ENCODE results near the gene KDM1A. TPM values are rescaled to one million over a fixed set of nuclear protein-coding genes. Genes with fewer than 3 reads are reported as not detected.

Gene KDM1A
- total RNA-seq, 4 donors from 2014 or later = 45.5 to 49.2 (median 47.5) TPM

GRCh38 chr1:23065385-23065784 is 46.1 kb downstream of the KDM1A start:
- H3K4me1 ChIP-seq = no peaks in the 10 kb centered on the region
- H3K9me3 ChIP-seq = no peaks in the 10 kb centered on the region
- 90% methylated on average over 2 of the region's 2 CpGs for WGBS
- no peak for TF ChIP-seq POLR2AphosphoS5 (IDR thresholded peaks at IDR 0.05)
- no peak for TF ChIP-seq CTCF (IDR thresholded peaks at IDR 0.05)
- TF ChIP-seq EP300 (IDR thresholded peaks at IDR 0.05) = no peak
- no peak for TF ChIP-seq POLR2A (IDR thresholded peaks at IDR 0.05)
- H3K27me3 ChIP-seq = no peaks in the 10 kb centered on the region
- peaks cover 64% of the 10 kb centered on the region for H3K36me3 ChIP-seq
- no peak overlapping the region for H3K27ac ChIP-seq
- no peak for DNase-seq (ENCODE audit: low spot score in 2 of 2)
- no peak overlapping the region for H3K4me3 ChIP-seq

GRCh38 chr1:23066075-23066474 is 46.8 kb downstream of the KDM1A start:
- no peak overlapping the region for H3K27ac ChIP-seq
- TF ChIP-seq POLR2A (IDR thresholded peaks at IDR 0.05) (no peak), CTCF (IDR thresholded peaks at IDR 0.05) (no peak), POLR2AphosphoS5 (IDR thresholded peaks at IDR 0.05) (no peak), EP300 (IDR thresholded peaks at IDR 0.05) (no peak)
- WGBS = 88% methylated on average over 2 of the region's 2 CpGs
- no peaks in the 10 kb centered on the region for H3K27me3 ChIP-seq
- no peaks in the 10 kb centered on the region for H3K9me3 ChIP-seq
- H3K4me1 ChIP-seq = no peaks in the 10 kb centered on the region
- no peak overlapping the region for H3K4me3 ChIP-seq
- DNase-seq (ENCODE audit: low spot score in 2 of 2) = no peak
- peaks cover 64% of the 10 kb centered on the region for H3K36me3 ChIP-seq

GRCh38 chr1:23069149-23069548 is 49.9 kb downstream of the KDM1A start:
- no peaks in the 10 kb centered on the region for H3K27me3 ChIP-seq
- TF ChIP-seq EP300 (IDR thresholded peaks at IDR 0.05) (no peak), POLR2A (IDR thresholded peaks at IDR 0.05) (no peak), POLR2AphosphoS5 (IDR thresholded peaks at IDR 0.05) (no peak)
- H3K36me3 ChIP-seq = peaks cover 68% of the 10 kb centered on the region
- H3K27ac ChIP-seq = no peak overlapping the region
- no peak overlapping the region for H3K4me3 ChIP-seq
- no peak for DNase-seq (ENCODE audit: low spot score in 2 of 2)
- 90% methylated on average over 2 of the region's 2 CpGs for WGBS
- H3K9me3 ChIP-seq = no peaks in the 10 kb centered on the region
- no peaks in the 10 kb centered on the region for H3K4me1 ChIP-seq

GRCh38 chr1:23069675-23070074 is 50.4 kb downstream of the KDM1A start:
- no peak for DNase-seq (ENCODE audit: low spot score in 2 of 2)
- no peaks in the 10 kb centered on the region for H3K27me3 ChIP-seq
- no peaks in the 10 kb centered on the region for H3K9me3 ChIP-seq
- H3K36me3 ChIP-seq = peaks cover 68% of the 10 kb centered on the region
- no peaks in the 10 kb centered on the region for H3K4me1 ChIP-seq
- WGBS = 86% methylated on average over 4 of the region's 4 CpGs
- H3K27ac ChIP-seq = no peak overlapping the region
- H3K4me3 ChIP-seq = no peak overlapping the region
- TF ChIP-seq POLR2AphosphoS5 (IDR thresholded peaks at IDR 0.05) = no peak
- no peak for TF ChIP-seq CTCF (IDR thresholded peaks at IDR 0.05)
- no peak for TF ChIP-seq EP300 (IDR thresholded peaks at IDR 0.05)
- no peak for TF ChIP-seq POLR2A (IDR thresholded peaks at IDR 0.05)

GRCh38 chr1:23074012-23074411 is 54.7 kb downstream of the KDM1A start:
- Histone ChIP-seq H3K9me3 (no peaks in the 10 kb centered on the region), H3K4me3 (no peak overlapping the region), H3K27ac (no peak overlapping the region), H3K27me3 (no peaks in the 10 kb centered on the region), H3K4me1 (peaks cover 1% of the 10 kb centered on the region), H3K36me3 (peaks cover 66% of the 10 kb centered on the region)
- no peak for DNase-seq (ENCODE audit: low spot score in 2 of 2)
- TF ChIP-seq POLR2AphosphoS5 (IDR thresholded peaks at IDR 0.05) (no peak), EP300 (IDR thresholded peaks at IDR 0.05) (no peak), POLR2A (IDR thresholded peaks at IDR 0.05) (no peak), CTCF (IDR thresholded peaks at IDR 0.05) (no peak)

- peaks cover 8% of the 10 kb centered on the region for H3K4me1 ChIP-seq
- no peak overlapping the region for H3K27ac ChIP-seq
- H3K9me3 ChIP-seq = no peaks in the 10 kb centered on the region
- 67% methylated on average over 6 of the region's 6 CpGs for WGBS
- H3K36me3 ChIP-seq = peaks cover 68% of the 10 kb centered on the region
- no peak for DNase-seq (ENCODE audit: low spot score in 2 of 2)
- no peak overlapping the region for H3K4me3 ChIP-seq
- no peaks in the 10 kb centered on the region for H3K27me3 ChIP-seq
- no peak for TF ChIP-seq CTCF (IDR thresholded peaks at IDR 0.05)
- no peak for TF ChIP-seq EP300 (IDR thresholded peaks at IDR 0.05)
- TF ChIP-seq POLR2AphosphoS5 (IDR thresholded peaks at IDR 0.05) = no peak
- TF ChIP-seq POLR2A (IDR thresholded peaks at IDR 0.05) = no peak
These were observed 59.8 kb downstream of the KDM1A start for GRCh38 chr1:23079025-23079424.

Measured in suprapubic skin (tissue), 4 donors.